ENCODE data around the gene MEOX2.

The MEOX2 gene

GRCh38 chr7:15662451-15662850 lies 24.0 kb downstream of the MEOX2 start:
- H3K9me2 ChIP-seq (replicated peaks; ENCODE audit: insufficient read depth, low read length): no peaks in the 10 kb centered on the region
- H3K4me2 ChIP-seq (ENCODE audit: low read depth, low read length): no peak overlapping the region
- H3K4me1 ChIP-seq (ENCODE audit: low read length): no peaks in the 10 kb centered on the region
- no peaks in the 10 kb centered on the region for H3K9me3 ChIP-seq (replicated peaks; ENCODE audit: insufficient read depth, low read length)
- H3F3A ChIP-seq (ENCODE audit: insufficient read depth, low read length): no peaks in the 10 kb centered on the region
- TF ChIP-seq EZH2 (optimal IDR thresholded peaks at IDR 0.05; ENCODE audit: low read depth, low read length) (no peak), CTCF (IDR thresholded peaks at IDR 0.05; ENCODE audit: low read length) (no peak), EZH2phosphoT487 (IDR thresholded peaks at IDR 0.05; ENCODE audit: low read length) (no peak)
- no peak overlapping the region for H3K9ac ChIP-seq (ENCODE audit: low read length)
- H3K27me3 ChIP-seq (replicated peaks; ENCODE audit: insufficient read depth, low read length): no peaks in the 10 kb centered on the region
- no peak for DNase-seq
- H3K79me2 ChIP-seq (ENCODE audit: low read length): no peaks in the 10 kb centered on the region
- H2AFZ ChIP-seq (ENCODE audit: low read length): no peak overlapping the region
- H4K20me1 ChIP-seq (ENCODE audit: insufficient read depth, low read length): no peaks in the 10 kb centered on the region
- H3K4me3 ChIP-seq (ENCODE audit: low read length): no peak overlapping the region
- H3K36me3 ChIP-seq (replicated peaks; ENCODE audit: insufficient read depth, low read length): no peaks in the 10 kb centered on the region
- no peak overlapping the region for H3K27ac ChIP-seq (ENCODE audit: low read length)

- Histone ChIP-seq H3K9me2 (replicated peaks; ENCODE audit: insufficient read depth, low read length) (no peaks in the 10 kb centered on the region), H3K4me1 (ENCODE audit: low read length) (no peaks in the 10 kb centered on the region), H4K20me1 (ENCODE audit: insufficient read depth, low read length) (no peaks in the 10 kb centered on the region), H2AFZ (ENCODE audit: low read length) (no peak overlapping the region), H3K4me3 (ENCODE audit: low read length) (no peak overlapping the region), H3K27me3 (replicated peaks; ENCODE audit: insufficient read depth, low read length) (no peaks in the 10 kb centered on the region), H3K79me2 (ENCODE audit: low read length) (no peaks in the 10 kb centered on the region), H3K27ac (ENCODE audit: low read length) (no peak overlapping the region), H3K36me3 (replicated peaks; ENCODE audit: insufficient read depth, low read length) (no peaks in the 10 kb centered on the region), H3F3A (ENCODE audit: insufficient read depth, low read length) (no peaks in the 10 kb centered on the region), H3K4me2 (ENCODE audit: low read depth, low read length) (no peak overlapping the region), H3K9me3 (replicated peaks; ENCODE audit: insufficient read depth, low read length) (no peaks in the 10 kb centered on the region), H3K9ac (ENCODE audit: low read length) (no peak overlapping the region)
- DNase-seq: no peak
- TF ChIP-seq EZH2 (optimal IDR thresholded peaks at IDR 0.05; ENCODE audit: low read depth, low read length) (no peak), CTCF (IDR thresholded peaks at IDR 0.05; ENCODE audit: low read length) (no peak), EZH2phosphoT487 (IDR thresholded peaks at IDR 0.05; ENCODE audit: low read length) (no peak)
These were observed 28.2 kb downstream of the MEOX2 start for GRCh38 chr7:15658247-15658646.

- no peak overlapping the region for H2AFZ ChIP-seq (ENCODE audit: low read length)
- H3K79me2 ChIP-seq (ENCODE audit: low read length): no peaks in the 10 kb centered on the region
- no peak overlapping the region for H3K9ac ChIP-seq (ENCODE audit: low read length)
- no peaks in the 10 kb centered on the region for H3K9me2 ChIP-seq (replicated peaks; ENCODE audit: insufficient read depth, low read length)
- H3K9me3 ChIP-seq (replicated peaks; ENCODE audit: insufficient read depth, low read length): no peaks in the 10 kb centered on the region
- no peak overlapping the region for H3K4me2 ChIP-seq (ENCODE audit: low read depth, low read length)
- TF ChIP-seq EZH2phosphoT487 (IDR thresholded peaks at IDR 0.05; ENCODE audit: low read length) (no peak), CTCF (IDR thresholded peaks at IDR 0.05; ENCODE audit: low read length) (no peak), EZH2 (optimal IDR thresholded peaks at IDR 0.05; ENCODE audit: low read depth, low read length) (no peak)
- DNase-seq: no peak
- no peaks in the 10 kb centered on the region for H4K20me1 ChIP-seq (ENCODE audit: insufficient read depth, low read length)
- no peaks in the 10 kb centered on the region for H3K27me3 ChIP-seq (replicated peaks; ENCODE audit: insufficient read depth, low read length)
- H3K4me3 ChIP-seq (ENCODE audit: low read length): no peak overlapping the region
- H3F3A ChIP-seq (ENCODE audit: insufficient read depth, low read length): no peaks in the 10 kb centered on the region
- H3K36me3 ChIP-seq (replicated peaks; ENCODE audit: insufficient read depth, low read length): no peaks in the 10 kb centered on the region
- H3K4me1 ChIP-seq (ENCODE audit: low read length): no peaks in the 10 kb centered on the region
- H3K27ac ChIP-seq (ENCODE audit: low read length): no peak overlapping the region
These were observed 33.6 kb downstream of the MEOX2 start for GRCh38 chr7:15652776-15653290.

All from MM.1S (cell line).